HEK293 (cell line): ENCODE results near the gene EXD3.

Experiments used
- CTCF ChIA-PET: fragments of 350-600 bp; formaldehyde crosslinking; extraction: SDS; loops from one replicate; lab custom pipeline; 2021; ENCODE audit warnings: antibody characterized with exemption; lab: Yijun Ruan, JAX
- POLR2A ChIA-PET: fragments of 300-600 bp; formaldehyde crosslinking; extraction: SDS; loops from one replicate; lab custom pipeline; 2020; ENCODE audit warnings: antibody characterized with exemption, inconsistent platforms; lab: Yijun Ruan, JAX
- H3K27ac ChIP-seq: fragments of 200-500 bp; sonication (Bioruptor generic); 2 replicates; pipeline ENCODE4 v1.5.1; 2014; ENCODE audit warnings: low read depth, low read length, control low read depth, inconsistent platforms; ENCODE audit errors: extremely low read depth
- H3K36me3 ChIP-seq, 2 experiments: fragments of 200-500 bp in 1 of 2; sonication (Bioruptor generic) in 1 of 2; 1 replicate in 1 of 2; 2 replicates in 1 of 2; pipeline ENCODE4 v1.5.1; 2014 to 2017; ENCODE audit warnings: inconsistent platforms in 2 of 2, low read length in 2 of 2; ENCODE audit not compliant: control insufficient read depth in 2 of 2, insufficient read depth in 1 of 2
- H3K4me1 ChIP-seq: fragments of 200-500 bp; sonication (Bioruptor generic); 2 replicates; pipeline ENCODE4 v1.5.1; 2014; ENCODE audit warnings: mild to moderate bottlenecking, low read length, inconsistent platforms; ENCODE audit not compliant: control insufficient read depth, insufficient read depth
- H3K4me3 ChIP-seq: 2 replicates; pipeline ENCODE4 v1.5.1; 2011; ENCODE audit warnings: low read depth, mild to moderate bottlenecking, control low read depth, low read length, moderate library complexity
- H3K9me3 ChIP-seq: fragments of 200-500 bp; sonication (Bioruptor generic); 2 replicates; pipeline ENCODE4 v1.5.1; 2014; ENCODE audit warnings: low read depth, low read length, inconsistent platforms; ENCODE audit not compliant: control insufficient read depth, insufficient read depth
- KLF7 ChIP-seq: fragments of 450-650 bp; formaldehyde crosslinking; IDR thresholded peaks from 2 replicates; pipeline ENCODE4 v1.5.1; 2016; ENCODE audit warnings: missing biosample characterization, missing genetic modification characterization, borderline replicate concordance
- KLF9 ChIP-seq: fragments of 450-650 bp; formaldehyde crosslinking; IDR thresholded peaks from 2 replicates; pipeline ENCODE4 v1.5.1; 2016; ENCODE audit warnings: missing biosample characterization, missing genetic modification characterization, low read depth
- MZF1 ChIP-seq: fragments of 450-650 bp; formaldehyde crosslinking; IDR thresholded peaks from 2 replicates; pipeline ENCODE4 v1.5.1; 2017; ENCODE audit warnings: missing biosample characterization, missing genetic modification characterization, borderline replicate concordance
- PRDM1 ChIP-seq: fragments of 450-650 bp; formaldehyde crosslinking; IDR thresholded peaks from 2 replicates; pipeline ENCODE4; 2016; ENCODE audit warnings: missing biosample characterization, missing genetic modification characterization
- ZBTB20 ChIP-seq: fragments of 450-650 bp; formaldehyde crosslinking; IDR thresholded peaks from 2 replicates; pipeline ENCODE4 v1.5.1; 2016; ENCODE audit warnings: missing biosample characterization, missing genetic modification characterization
- ZFHX2 ChIP-seq: fragments of 450-650 bp; formaldehyde crosslinking; conservative IDR thresholded peaks from 2 replicates; pipeline ENCODE4 v1.5.1; 2016; ENCODE audit warnings: missing biosample characterization, missing genetic modification characterization
- ZNF184 ChIP-seq: fragments of 450-650 bp; IDR thresholded peaks from 2 replicates; pipeline ENCODE4 v1.5.1; 2018; ENCODE audit warnings: missing biosample characterization, mild to moderate bottlenecking, missing genetic modification characterization
- ZNF274 ChIP-seq, 2 experiments: fragments of 200-500 bp in 1 of 2; fragments of 450-650 bp in 1 of 2; sonication (Bioruptor generic) in 1 of 2; formaldehyde crosslinking in 1 of 2; IDR thresholded peaks; 2 replicates each; pipeline versions ENCODE4 v1.5.1 to v1.6.1; 2014 to 2016; ENCODE audit warnings: borderline replicate concordance in 1 of 2, inconsistent platforms in 1 of 2, low read length in 1 of 2, missing biosample characterization in 1 of 2, missing genetic modification characterization in 1 of 2
- ZNF311 ChIP-seq: fragments of 450-650 bp; formaldehyde crosslinking; IDR thresholded peaks from 2 replicates; pipeline ENCODE4 v1.5.1; 2017; ENCODE audit warnings: missing biosample characterization, missing genetic modification characterization, borderline replicate concordance
- ZNF341 ChIP-seq: fragments of 450-650 bp; formaldehyde crosslinking; IDR thresholded peaks from 2 replicates; pipeline ENCODE4; 2016; ENCODE audit warnings: low read depth, missing biosample characterization, missing genetic modification characterization
- ZNF514 ChIP-seq: fragments of 450-650 bp; formaldehyde crosslinking; IDR thresholded peaks from 2 replicates; pipeline ENCODE4 v1.5.1; 2016; ENCODE audit warnings: missing biosample characterization, missing genetic modification characterization
- ZNF518A ChIP-seq: fragments of 450-650 bp; formaldehyde crosslinking; conservative IDR thresholded peaks from 2 replicates; pipeline ENCODE4 v1.5.1; 2016; ENCODE audit warnings: low read depth, missing biosample characterization, missing genetic modification characterization
- ZNF560 ChIP-seq: fragments of 450-650 bp; formaldehyde crosslinking; IDR thresholded peaks from 2 replicates; pipeline ENCODE4 v1.5.1; 2017; ENCODE audit warnings: missing biosample characterization, missing genetic modification characterization, borderline replicate concordance
- ZNF629 ChIP-seq: fragments of 450-650 bp; formaldehyde crosslinking; IDR thresholded peaks from 2 replicates; pipeline ENCODE4 v1.5.1; 2017; ENCODE audit warnings: missing biosample characterization, missing genetic modification characterization
- ZNF677 ChIP-seq: fragments of 450-650 bp; IDR thresholded peaks from 2 replicates; pipeline ENCODE4 v1.5.0; 2018; ENCODE audit warnings: missing biosample characterization, mild to moderate bottlenecking, missing genetic modification characterization, moderate library complexity
- ZNF776 ChIP-seq: fragments of 450-650 bp; formaldehyde crosslinking; IDR thresholded peaks from 2 replicates; pipeline ENCODE4 v1.5.0; 2017; ENCODE audit warnings: missing biosample characterization, missing genetic modification characterization, borderline replicate concordance
- TF ChIP-seq, protein P1 (sequence below): fragments of 450-650 bp; formaldehyde crosslinking; IDR thresholded peaks from 2 replicates; pipeline ENCODE4 v1.5.1; 2016; ENCODE audit warnings: missing biosample characterization, missing genetic modification characterization

EXD3 gene

DNA sequence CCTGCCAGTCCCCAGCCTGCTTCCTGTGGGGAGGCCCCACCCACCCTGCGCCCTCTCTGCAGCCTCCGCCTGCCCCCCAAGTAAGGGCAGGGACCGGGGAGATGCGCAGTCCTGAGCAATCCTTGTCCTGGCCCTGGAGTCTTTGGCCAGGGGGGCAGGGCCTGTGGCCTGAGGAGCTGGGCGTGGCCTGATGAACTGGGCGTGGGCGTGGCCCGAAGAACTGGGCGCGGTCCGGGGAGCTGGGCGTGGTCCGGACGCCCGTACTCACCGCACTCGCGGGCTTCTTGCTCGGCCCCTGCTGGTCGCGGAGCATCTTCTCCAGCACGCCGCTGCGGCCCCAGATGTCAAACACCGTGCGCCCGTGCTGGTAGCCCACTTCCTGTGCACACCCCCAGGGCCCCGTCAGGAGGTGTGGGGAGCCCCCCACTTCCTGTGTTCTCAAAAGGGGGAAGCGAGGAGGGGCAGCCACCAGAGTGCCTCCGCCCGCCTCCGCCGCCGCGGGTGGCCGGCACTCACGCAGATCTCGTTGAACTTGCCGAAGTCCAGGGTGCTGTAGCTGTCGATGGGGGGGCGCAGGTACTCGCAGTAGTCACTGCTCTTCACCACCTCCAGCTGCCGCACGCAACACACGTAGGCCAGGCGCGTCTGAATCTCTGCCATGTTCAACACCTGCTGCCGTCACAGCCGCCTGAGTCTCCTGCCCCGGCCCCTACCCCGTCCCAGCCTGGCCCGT is 38.9 kb upstream of the EXD3 start (continued):
- no peak for TF ChIP-seq ZNF677 (tag by site-specific recombination)
- TF ChIP-seq KLF9 (tag by site-specific recombination): peak; percentile 86
- no peak for TF ChIP-seq ZNF274 (IDR thresholded peaks at IDR 0.05; ENCODE audit: low read length)
- TF ChIP-seq ZNF274 (tag by site-specific recombination; IDR thresholded peaks at IDR 0.05; ENCODE audit: borderline replicate concordance): no peak
- no peak for TF ChIP-seq ZNF514 (tag by site-specific recombination)
- TF ChIP-seq ZBTB20 (tag by site-specific recombination): no peak
- peak; percentile 70; the same call in 1 of the 2 replicates for TF ChIP-seq KLF7 (tag by site-specific recombination)
- no peak for TF ChIP-seq ZNF560 (tag by site-specific recombination)
- no peak for TF ChIP-seq ZNF776
- no peak for TF ChIP-seq ZFHX2 (tag by site-specific recombination)
- TF ChIP-seq ZNF184 (tag by site-specific recombination): no peak
- TF ChIP-seq, protein P1, sequence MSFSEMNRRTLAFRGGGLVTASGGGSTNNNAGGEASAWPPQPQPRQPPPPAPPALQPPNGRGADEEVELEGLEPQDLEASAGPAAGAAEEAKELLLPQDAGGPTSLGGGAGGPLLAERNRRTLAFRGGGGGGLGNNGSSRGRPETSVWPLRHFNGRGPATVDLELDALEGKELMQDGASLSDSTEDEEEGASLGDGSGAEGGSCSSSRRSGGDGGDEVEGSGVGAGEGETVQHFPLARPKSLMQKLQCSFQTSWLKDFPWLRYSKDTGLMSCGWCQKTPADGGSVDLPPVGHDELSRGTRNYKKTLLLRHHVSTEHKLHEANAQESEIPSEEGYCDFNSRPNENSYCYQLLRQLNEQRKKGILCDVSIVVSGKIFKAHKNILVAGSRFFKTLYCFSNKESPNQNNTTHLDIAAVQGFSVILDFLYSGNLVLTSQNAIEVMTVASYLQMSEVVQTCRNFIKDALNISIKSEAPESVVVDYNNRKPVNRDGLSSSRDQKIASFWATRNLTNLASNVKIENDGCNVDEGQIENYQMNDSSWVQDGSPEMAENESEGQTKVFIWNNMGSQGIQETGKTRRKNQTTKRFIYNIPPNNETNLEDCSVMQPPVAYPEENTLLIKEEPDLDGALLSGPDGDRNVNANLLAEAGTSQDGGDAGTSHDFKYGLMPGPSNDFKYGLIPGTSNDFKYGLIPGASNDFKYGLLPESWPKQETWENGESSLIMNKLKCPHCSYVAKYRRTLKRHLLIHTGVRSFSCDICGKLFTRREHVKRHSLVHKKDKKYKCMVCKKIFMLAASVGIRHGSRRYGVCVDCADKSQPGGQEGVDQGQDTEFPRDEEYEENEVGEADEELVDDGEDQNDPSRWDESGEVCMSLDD (tag by site-specific recombination): no peak
- no peak for TF ChIP-seq ZNF311 (tag by site-specific recombination)
- no peak for TF ChIP-seq ZNF341 (tag by site-specific recombination)
- TF ChIP-seq ZNF629 (tag by site-specific recombination): no peak
- TF ChIP-seq MZF1 (tag by site-specific recombination): no peak
- TF ChIP-seq PRDM1 (tag by site-specific recombination): no peak
- TF ChIP-seq ZNF518A: no peak

DNA sequence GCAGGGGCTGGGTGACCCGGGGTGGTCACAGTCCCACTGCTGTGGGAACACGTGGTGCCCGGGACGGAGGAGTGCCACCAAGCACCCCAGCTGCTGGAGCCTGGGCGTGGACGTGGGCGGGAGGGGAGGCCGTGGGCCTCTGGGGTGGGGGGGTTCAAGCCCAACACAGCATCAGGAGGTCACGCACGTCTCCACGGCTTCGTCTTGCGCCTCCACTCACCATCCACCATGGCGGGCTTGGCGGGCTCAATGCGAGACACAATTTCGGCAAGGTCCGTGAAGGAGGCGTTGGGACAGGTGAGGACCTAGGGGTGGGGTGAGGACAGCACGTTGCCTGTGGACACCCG is 38.3 kb upstream of the EXD3 start:
- no peak overlapping the region for H3K4me3 ChIP-seq
- ChIA-PET POLR2A (interaction anchor here (0.7 kb wide), 1 partner anchor 766 kb away, joined by 4 read pairs; no protein-coding TSS in a partner anchor), CTCF (no interaction called here)
- H3K27ac ChIP-seq: no peak overlapping the region
- H3K4me1 ChIP-seq: peaks cover 6% of the 10 kb centered on the region
- H3K9me3 ChIP-seq: no peaks in the 10 kb centered on the region
- TF ChIP-seq ZFHX2 (tag by site-specific recombination): no peak
- H3K36me3 ChIP-seq: peaks cover 0 to 17% of the 10 kb centered on the region in 2 experiments; a peak in 1 of 3 replicates
